ENCODE data around the gene THAP12. TPM values are rescaled to one million over a fixed set of nuclear protein-coding genes. Genes with fewer than 3 reads are reported as not detected.

The THAP12 gene
- total and polyA plus RNA-seq, 10 of the 15 experiments (the other 5 are each of a cell fraction or from before 2014, with no cell fraction given): 12.6 to 45.6 (median 22.3) TPM

GRCh38 chr11:76380159-76380976 lies 564 bp downstream of the THAP12 start (continued):
- TF ChIP-seq RELA (IDR thresholded peaks at IDR 0.05; ENCODE audit: borderline replicate concordance, partially characterized antibody) (no peak), E4F1 (IDR thresholded peaks at IDR 0.05; ENCODE audit: borderline replicate concordance, partially characterized antibody) (no peak), IRF5 (IDR thresholded peaks at IDR 0.05; ENCODE audit: borderline replicate concordance) (no peak), SPI1 (IDR thresholded peaks at IDR 0.05; ENCODE audit: borderline replicate concordance, insufficient read depth, low read depth, low read length) (no peak), STAT3 (IDR thresholded peaks at IDR 0.05; ENCODE audit: low read depth, low read length) (no peak), HSF1 (IDR thresholded peaks at IDR 0.05; ENCODE audit: low read depth, low read length) (no peak), ZNF687 (IDR thresholded peaks at IDR 0.05) (no peak), ETV6 (conservative IDR thresholded peaks at IDR 0.05 in 1 of 2, IDR thresholded peaks at IDR 0.05 in 1 of 2; ENCODE audit: borderline replicate concordance in 1 of 2, low read depth in 1 of 2) (no peak), KDM1A (IDR thresholded peaks at IDR 0.05; ENCODE audit: borderline replicate concordance) (no peak), RUNX3 (IDR thresholded peaks at IDR 0.05; ENCODE audit: low read length) (peak; percentile 36; the same call in 1 of the 2 replicates), NFYB (IDR thresholded peaks at IDR 0.05; ENCODE audit: insufficient read depth, low read depth, low read length) (no peak), RB1 (IDR thresholded peaks at IDR 0.05; ENCODE audit: borderline replicate concordance) (0 out of 2 replicates have a peak, but pooled peaks have one; percentile 9), NR2C1 (IDR thresholded peaks at IDR 0.05) (no peak), ZSCAN29 (IDR thresholded peaks at IDR 0.05) (no peak), WRNIP1 (IDR thresholded peaks at IDR 0.05; ENCODE audit: borderline replicate concordance, low read depth, low read length) (no peak), MYC (IDR thresholded peaks at IDR 0.05; ENCODE audit: insufficient read depth, insufficient read length, insufficient replicate concordance, low read length, severe bottlenecking) (no peak), RBBP5 (conservative IDR thresholded peaks at IDR 0.05) (no peak), ZNF622 (IDR thresholded peaks at IDR 0.05) (no peak), DPF2 (IDR thresholded peaks at IDR 0.05) (peak; percentile 40; the same call in 1 of the 2 replicates), YBX1 (IDR thresholded peaks at IDR 0.05) (no peak)

Measured in GM12878 (cell line).